ENCODE measurements around the gene DHTKD1. TPM values are rescaled to one million over a fixed set of nuclear protein-coding genes. Genes with fewer than 3 reads are reported as not detected.

The DHTKD1 gene
- total RNA-seq, 1 experiment from 2014 or later, result 53.2 TPM

- Histone ChIP-seq H2BK120ac (ENCODE audit: low read depth, low read length, poor library complexity, severe bottlenecking) (no peak overlapping the region), H2AFZ (ENCODE audit: low read length) (no peak overlapping the region)
- WGBS (ENCODE audit: extremely low coverage, insufficient read length, low lambda C conversion rate), result no CpG with 5 or more reads among the region's 5 CpGs
These were observed 23.2 kb upstream of the DHTKD1 start for GRCh38 chr10:12045596-12045995.

More at GRCh38 chr10:12045596-12045995, 23.2 kb upstream of the DHTKD1 start:
- H3K36me3 Mint-ChIP-seq (ENCODE audit: insufficient read depth in 1 of 3, low read depth in 3 of 3), result peaks cover 0 to 3% (median under 1%) of the 10 kb centered on the region in 3 experiments; a peak in 1 of 7 replicates
- no peak overlapping the region for H2AK5ac ChIP-seq (ENCODE audit: insufficient read length, low read length)
- no peak overlapping the region for H3K4ac ChIP-seq (ENCODE audit: low read depth, low read length)
- no peaks in the 10 kb centered on the region for H3K79me1 ChIP-seq (ENCODE audit: insufficient read depth, low read depth, low read length, poor library complexity, severe bottlenecking)
- H4K20me1 ChIP-seq (ENCODE audit: control insufficient read depth, insufficient read depth, insufficient read length), result no peaks in the 10 kb centered on the region
- peaks cover 15 to 25% of the 10 kb centered on the region in 2 experiments for H3K4me1 Mint-ChIP-seq
- H3K23me2 ChIP-seq (ENCODE audit: insufficient read length, low read depth, low read length, poor library complexity, severe bottlenecking), result peaks cover 6% of the 10 kb centered on the region
- H3K27me3 ChIP-seq (ENCODE audit: insufficient read depth, low read length), result no peaks in the 10 kb centered on the region
- no peak overlapping the region for H3T11ph ChIP-seq (ENCODE audit: low read length)
- H2BK20ac ChIP-seq (ENCODE audit: low read depth, low read length, poor library complexity, severe bottlenecking), result no peak overlapping the region
- no peaks in the 10 kb centered on the region for H3K4me1 ChIP-seq (ENCODE audit: insufficient read depth, low read length)
- H3K27ac Mint-ChIP-seq, result no peak overlapping the region
- DNase-seq, result no peak
- no peak overlapping the region for H3K14ac ChIP-seq (ENCODE audit: insufficient read depth, low read length)
- H3K9me3 Mint-ChIP-seq, result peaks cover 0 to 3% of the 10 kb centered on the region in 2 experiments; a peak in 1 of 5 replicates
- H3K79me2 ChIP-seq (ENCODE audit: insufficient read depth, low read length), result peaks cover 12% of the 10 kb centered on the region; the same call in 1 of the 2 replicates
- H4K91ac ChIP-seq (ENCODE audit: insufficient read length, low read depth, low read length), result no peak overlapping the region
- H2BK15ac ChIP-seq (ENCODE audit: low read depth, low read length), result no peak overlapping the region
- H3K4me3 Mint-ChIP-seq, result no peak overlapping the region
- no peak overlapping the region for H3K4me2 ChIP-seq (ENCODE audit: insufficient read depth, insufficient read length, low read length)
- H2BK5ac ChIP-seq (ENCODE audit: insufficient read length, low read length), result no peak overlapping the region
- no peak overlapping the region for H2BK12ac ChIP-seq (ENCODE audit: insufficient read length, low read depth, low read length)
- H3K9me3 ChIP-seq (ENCODE audit: control insufficient read depth, low read depth, low read length), result no peaks in the 10 kb centered on the region
- no peak overlapping the region for H3K18ac ChIP-seq (ENCODE audit: insufficient read length, low read depth, low read length)
- no peak overlapping the region for H3K27ac ChIP-seq (ENCODE audit: insufficient read length, low read depth, low read length)
- no peak overlapping the region for H4K8ac ChIP-seq (replicated peaks; ENCODE audit: insufficient read length, low read depth, low read length)
- peaks cover 4% of the 10 kb centered on the region for H3K27me3 Mint-ChIP-seq (ENCODE audit: low read depth)
- TF ChIP-seq CTCF (conservative IDR thresholded peaks at IDR 0.05), result no peak
- no peak overlapping the region for H3K23ac ChIP-seq (ENCODE audit: insufficient read length, low read depth, low read length)
- no peak overlapping the region for H3K9ac ChIP-seq (ENCODE audit: extremely low read depth, insufficient read length, low read length)
- H3K56ac ChIP-seq (ENCODE audit: insufficient read length, low read depth, low read length), result no peak overlapping the region
- H4K5ac ChIP-seq (ENCODE audit: insufficient read length, low read depth, low read length), result no peak overlapping the region
